GM21515 (cell line): Measurements from ENCODE around the gene TSC1.
"Not testable (repeated sequence)": the region's sequence is repeated elsewhere in the genome, so short reads cannot be mapped to it uniquely, and the experiment has no call there.

Experiments
- ATAC-seq: cut with Tn5 transposase; IDR thresholded peaks from one replicate; pipeline ENCODE4 v1.9.1; 2021; ENCODE audit not compliant: unreplicated experiment

TSC1 gene

DNA sequence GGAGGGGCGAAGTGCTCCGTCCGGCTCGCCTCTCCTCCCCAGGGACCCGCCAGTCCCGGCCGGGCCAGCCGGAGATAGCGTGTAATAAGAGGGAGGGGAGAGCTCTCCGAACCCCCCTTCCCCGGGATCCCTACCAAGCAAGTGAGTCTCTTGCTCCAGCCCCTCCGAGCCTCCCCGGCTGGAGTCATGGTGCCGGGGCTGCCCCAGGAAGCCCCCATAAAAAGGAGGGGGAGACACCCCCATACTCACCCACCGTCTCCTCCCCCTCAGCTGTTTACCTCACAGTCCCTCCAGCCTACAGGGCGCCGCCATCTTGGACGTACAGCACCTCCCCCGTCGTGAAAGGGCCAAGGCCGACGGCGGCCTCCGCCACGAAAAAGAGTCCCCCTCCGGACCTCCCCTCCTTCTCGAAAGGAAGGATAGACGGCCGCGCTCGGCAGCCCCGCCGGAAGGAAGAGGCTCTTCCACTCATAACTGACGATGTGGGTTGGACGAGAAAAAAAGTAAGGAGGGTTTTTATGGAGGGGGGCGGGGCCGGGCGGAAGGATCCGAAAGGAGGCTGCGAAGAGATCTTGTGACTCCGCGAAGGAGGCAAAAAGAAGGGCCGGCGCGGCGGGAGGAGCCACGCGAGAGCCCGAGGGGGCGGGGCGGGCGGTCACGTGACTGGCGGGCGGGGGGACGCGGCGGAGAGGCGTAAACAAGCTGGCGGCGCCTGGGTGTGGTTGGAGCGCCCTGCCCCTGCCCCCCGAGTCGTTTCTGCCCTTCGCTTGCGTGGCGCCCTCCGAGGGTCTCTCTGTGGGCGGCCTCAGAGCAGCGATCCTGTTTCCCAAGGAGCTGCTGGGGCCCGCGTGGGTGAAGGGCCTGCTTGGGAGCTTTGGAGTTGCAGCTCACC is at the start of gene TSC1:
TSS of gene TSC1 (minus strand) at position 323 of the 892 bp plus-strand sequence. CDS start 15,744 bp downstream, outside the sequence.
- ATAC-seq, result peak; percentile 68

DNA sequence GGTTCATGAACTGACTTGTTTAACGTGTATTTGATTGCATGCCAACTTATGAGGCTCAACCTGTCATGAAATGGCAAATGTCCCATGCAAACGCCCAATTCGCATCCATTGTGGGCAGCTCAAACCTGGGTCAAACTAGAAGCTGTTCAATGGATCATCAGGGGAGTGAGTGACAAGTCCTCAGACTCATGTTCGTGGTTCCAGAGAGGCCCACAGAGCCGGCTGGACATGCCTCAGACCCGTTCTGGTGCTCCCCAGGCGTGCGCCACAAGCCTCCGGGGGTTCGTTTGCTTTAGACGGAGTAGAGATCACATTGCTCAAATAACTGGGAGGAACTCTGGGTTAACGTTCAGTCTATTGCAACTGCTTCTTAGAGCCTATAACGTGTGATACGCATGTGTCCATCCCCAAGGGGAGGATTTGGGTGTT is 49.1 kb upstream of the TSC1 start:
- no peak for ATAC-seq

DNA sequence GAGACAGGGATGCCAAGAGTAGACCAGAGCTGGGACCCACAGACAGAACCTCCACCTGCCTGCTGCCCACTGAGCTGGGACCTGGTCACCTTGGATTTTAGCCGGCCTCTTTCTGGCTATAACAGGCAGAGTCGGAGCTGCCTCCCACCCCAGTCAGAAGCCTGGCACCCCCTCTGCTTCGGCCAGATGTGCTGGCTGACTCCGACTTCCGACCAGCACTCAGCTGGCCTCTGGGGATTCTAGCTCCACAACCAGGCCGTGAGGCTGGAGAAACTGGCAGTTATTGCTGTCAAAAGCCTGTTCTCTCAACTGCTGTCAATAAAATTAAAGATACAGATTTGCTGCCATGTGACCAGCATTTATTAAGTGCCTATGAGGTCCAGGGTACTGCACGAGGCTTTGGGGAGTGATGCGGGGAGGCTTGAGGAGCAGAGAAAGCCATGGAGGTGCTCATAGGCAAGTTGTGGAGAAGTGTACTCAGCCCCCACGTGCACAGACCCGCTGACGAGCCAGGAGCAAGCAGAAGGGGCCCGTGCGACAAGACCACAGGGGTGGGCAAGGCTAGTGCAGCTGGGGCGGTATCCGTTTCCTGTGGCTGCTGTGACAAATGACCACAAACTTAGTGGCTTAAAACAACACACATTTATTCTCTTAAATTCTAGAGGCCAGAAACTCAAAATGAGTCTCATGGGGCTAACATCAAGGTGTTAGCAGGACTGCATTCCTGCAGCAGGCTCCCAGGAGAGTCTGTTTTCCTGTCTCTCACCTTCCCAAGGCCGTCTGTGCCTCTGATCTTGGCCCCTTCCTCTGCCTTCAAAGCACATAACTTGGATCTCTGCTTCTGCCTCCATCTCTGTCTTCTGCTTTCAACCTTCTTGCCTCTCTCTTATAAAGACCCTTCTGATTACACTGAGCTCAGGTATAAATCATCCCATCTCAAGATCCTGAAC is 47.2 kb upstream of the TSC1 start:
- ATAC-seq, result no peak

DNA sequence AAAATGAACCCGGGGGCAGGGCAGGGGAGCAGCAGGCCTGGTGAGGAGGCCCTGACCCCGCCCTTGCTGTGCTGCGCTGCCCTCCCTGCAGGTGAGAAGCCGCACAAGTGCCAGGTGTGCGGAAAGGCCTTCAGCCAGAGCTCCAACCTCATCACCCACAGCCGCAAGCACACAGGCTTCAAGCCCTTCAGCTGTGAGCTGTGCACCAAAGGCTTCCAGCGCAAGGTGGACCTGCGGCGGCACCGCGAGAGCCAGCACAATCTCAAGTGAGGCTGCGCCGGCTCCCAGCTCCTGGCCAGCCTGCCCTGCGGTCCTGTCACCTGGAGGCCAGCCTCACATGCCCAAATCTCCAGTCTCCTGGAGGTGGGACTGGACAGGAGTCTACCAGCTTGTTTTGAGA is 46.4 kb upstream of the TSC1 start:
- ATAC-seq, result no peak

DNA sequence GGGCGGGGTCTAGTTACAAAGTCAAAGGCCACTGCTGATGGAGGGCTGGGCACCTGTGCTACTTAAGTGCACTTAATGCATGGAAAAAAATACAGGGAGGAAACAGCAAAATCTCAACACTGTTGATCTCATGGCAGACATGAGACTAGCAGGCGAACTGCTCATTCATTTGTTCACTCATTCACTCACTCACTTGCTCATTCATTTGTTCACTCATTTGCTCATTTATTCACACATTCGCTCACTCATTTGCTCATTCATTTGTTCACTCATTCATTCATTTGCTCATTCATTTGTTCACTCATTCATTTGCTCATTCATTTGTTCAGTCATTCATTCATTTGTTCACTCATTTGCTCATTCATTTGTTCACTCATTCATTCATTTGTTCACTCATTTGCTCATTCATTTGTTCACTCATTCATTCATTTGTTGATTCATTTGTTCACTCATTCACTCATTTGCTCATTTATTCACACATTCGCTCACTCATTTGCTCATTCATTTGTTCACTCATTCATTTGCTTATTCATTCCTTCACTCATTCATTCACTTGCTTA is 45.7 kb upstream of the TSC1 start:
- ATAC-seq, result not testable (repeated sequence)

DNA sequence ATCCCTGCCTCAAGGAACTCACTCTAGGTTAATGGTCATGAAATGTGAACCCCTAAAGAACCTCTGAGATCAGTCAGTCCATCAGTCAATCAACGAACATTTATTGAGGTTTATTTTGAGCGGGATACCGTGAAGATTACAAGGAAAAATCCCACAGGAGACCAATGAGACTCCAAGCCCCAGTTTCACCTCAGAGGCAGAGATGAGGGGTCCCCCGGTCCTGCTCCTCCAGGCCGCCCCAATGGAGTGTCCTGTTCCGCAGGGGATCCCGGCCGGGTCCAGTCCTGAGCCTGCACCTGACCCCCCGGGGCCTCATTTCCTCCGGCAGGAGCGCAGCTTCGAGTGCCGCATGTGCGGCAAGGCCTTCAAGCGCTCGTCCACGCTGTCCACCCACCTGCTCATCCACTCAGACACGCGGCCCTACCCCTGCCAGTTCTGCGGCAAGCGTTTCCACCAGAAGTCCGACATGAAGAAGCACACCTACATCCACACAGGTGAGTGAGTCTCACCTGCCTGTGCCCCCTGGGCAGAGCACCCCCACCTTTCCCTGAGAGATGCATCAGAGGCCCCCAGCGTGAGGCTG is 45.1 kb upstream of the TSC1 start:
- no peak for ATAC-seq

DNA sequence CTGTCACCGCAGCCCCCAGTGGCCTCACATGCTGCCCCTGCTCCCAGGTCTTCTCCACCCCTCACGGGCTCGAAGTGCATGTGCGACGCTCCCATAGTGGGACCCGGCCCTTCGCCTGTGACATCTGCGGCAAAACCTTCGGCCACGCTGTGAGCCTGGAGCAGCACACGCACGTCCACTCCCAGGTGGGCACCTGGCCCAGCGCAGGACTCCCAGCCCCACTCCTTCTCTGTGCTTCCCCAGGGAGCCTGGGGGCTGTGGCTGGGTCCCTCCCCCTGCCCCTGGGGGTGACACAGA is 44.5 kb upstream of the TSC1 start:
- no peak for ATAC-seq

DNA sequence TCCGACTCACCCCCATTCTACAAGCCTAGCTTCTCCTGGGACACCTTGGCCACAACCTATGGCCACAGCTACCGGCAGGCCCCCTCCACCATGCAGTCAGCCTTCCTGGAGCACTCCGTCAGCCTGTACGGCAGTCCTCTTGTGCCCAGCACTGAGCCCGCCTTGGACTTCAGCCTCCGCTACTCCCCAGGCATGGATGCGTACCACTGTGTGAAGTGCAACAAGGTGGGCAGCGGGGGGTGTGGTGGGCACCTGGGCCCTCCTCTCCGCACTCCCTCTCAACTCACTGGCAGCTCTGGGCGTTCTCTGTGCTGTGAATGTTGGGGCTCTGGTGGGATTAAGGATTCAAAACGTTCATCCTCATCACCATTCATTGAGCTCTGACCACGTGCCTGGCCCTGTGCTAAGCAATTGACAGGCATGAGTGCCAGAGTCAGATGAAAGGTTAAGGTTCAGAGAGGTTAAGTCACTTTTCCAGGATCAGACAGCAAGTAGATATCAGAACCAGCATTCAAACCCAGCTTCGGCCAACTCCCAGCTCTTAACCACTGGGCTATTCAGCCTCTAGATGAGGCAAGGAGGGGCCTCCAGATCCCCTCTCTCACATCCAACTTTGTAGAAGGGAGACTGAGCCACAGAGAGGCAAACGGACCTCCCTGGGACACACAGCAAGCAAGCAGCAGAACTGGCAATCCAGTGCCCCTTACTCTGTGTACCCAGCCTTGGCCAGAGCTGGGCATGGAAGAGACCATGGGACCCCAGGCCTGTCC is 44.0 kb upstream of the TSC1 start:
- no peak for ATAC-seq

DNA sequence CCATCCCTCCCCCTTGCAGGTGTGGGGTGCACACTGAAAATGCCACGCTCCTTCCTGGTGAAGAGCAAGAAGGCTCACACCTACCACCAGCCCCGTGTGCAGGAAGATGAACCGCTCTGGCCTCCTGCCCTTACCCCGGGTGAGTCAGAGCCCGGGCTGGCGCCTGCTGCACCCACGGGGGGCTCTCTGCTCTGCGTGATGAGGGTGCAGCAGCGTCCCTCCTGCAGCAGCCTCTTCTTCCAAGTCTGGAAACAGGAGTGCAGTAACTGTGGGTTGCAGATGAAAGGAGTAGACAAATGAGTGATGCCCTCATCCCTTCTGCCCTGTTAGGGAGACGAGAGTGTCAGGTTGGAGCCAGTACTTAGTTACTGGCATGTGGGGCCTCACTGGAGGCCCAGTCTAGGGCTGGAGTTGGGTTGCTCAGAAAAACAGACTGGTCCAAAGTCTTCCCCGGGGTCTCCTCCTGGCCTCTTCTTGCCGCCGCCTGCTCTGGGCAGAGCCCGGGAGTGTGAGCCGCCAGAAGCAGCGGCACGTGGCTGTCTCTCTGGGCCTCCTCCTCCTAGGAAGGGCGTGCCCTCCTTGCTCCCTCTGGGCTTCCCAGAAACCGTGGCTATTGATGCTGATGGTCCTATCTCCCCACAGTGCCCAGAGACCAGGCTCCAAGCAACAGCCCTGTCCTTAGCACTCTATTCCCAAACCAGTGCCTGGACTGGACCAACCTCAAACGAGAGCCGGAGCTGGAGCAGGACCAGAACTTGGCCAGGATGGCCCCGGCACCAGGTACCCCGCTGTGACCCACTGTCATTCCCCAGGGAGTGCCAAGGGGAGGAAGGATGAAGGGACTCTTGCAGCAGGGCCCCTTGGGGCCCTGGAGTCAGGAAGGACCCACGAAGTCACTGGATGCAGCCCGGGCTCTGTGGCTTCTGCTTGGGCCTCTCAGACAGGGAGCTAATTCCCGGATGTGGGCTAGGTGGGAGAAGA is 42.5 kb upstream of the TSC1 start:
- no peak for ATAC-seq

DNA sequence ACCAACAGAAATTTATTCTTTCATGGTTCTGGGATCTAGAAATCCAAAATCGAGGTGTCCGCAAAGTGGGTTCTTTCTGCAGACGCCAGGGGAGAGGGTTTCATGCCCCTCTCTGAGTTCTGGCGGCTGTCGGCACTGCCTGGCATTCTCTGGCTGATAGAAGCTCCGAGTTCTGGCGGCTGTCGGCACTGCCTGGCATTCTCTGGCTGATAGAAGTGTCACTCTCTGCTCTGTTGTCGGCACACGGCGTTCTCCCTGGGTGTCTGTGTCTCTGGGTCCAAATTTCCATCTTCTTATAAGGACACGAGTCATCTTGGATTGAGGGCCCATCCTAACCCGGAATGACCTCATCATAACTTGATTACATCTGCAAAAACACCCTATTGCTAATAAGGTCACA is 41.7 kb upstream of the TSC1 start:
- no peak for ATAC-seq

DNA sequence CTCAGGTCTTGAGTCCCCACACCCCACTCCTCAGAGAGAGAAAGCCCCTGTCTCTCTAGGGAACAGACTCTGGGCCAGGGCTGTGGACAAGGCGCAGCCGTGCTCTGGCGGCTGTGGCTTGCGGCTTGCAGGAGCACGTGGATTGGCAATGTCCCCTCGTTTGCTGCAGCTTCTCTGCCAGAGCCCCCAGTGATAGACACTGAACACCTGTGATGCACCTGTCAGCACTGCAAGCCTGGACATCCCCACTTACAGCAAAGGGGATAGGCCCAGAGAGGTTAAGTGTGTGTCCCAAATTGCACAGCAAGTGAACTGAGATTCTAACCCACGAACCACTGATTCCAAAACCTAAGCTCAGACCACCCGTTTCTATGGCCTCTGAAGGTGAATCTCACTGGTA is 41.1 kb upstream of the TSC1 start:
- no peak for ATAC-seq

DNA sequence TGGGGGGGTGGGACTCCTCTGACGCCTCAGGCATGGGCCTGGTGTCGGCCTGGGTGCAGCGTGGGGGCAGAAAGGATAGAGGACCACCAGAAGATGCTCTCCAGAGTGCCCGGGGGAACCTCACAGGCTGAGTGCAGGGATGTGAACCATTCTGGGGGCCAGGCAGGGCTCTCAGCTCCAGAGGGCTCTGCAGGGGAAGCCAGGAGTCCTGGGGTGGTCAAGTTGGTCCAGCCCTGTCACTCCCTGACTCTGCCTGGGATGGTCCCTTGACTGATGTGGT is 40.6 kb upstream of the TSC1 start:
- no peak for ATAC-seq

DNA sequence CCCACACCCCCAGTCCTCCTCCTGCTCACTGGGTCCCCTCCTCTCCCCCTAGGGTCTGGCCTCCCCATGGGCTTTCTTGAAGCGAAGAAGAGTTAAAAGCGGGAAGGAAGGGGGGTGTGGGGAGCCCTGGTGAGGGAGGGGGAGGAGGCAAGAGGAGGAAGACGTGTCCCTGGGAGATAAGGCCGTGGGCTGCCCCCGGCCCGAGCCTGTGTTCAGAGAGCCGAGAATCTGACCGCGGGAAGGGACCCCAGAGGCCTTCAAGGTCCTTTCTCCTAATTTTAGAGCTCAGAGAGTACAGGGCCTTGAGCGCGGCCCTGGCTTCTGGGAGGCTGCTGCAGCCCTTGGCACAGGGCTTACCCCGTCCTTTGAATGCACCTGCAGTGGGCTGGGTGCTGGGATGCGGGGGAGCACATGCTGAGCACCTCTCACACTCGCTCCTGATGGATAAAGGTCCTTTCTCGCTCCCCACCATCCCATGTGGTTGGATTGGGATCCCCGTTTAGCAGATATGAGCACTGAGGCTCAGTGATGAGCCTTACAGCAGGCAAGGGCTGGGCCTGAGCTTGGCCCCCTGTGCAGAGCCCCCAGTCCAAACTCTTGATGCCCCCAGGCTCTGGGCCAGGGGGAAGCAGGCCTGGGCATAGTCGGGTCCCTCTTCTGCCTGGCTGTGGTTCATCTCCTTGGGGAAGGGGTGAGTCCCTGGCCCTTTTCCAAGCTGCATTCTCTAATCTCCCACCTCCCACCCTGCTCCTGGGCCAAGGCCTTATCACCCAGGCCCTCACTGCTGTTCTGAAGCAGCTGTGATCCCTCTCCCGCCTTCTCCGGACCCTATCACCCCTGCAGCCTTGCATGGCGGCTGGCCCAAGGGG is 40.0 kb upstream of the TSC1 start:
- no peak for ATAC-seq

DNA sequence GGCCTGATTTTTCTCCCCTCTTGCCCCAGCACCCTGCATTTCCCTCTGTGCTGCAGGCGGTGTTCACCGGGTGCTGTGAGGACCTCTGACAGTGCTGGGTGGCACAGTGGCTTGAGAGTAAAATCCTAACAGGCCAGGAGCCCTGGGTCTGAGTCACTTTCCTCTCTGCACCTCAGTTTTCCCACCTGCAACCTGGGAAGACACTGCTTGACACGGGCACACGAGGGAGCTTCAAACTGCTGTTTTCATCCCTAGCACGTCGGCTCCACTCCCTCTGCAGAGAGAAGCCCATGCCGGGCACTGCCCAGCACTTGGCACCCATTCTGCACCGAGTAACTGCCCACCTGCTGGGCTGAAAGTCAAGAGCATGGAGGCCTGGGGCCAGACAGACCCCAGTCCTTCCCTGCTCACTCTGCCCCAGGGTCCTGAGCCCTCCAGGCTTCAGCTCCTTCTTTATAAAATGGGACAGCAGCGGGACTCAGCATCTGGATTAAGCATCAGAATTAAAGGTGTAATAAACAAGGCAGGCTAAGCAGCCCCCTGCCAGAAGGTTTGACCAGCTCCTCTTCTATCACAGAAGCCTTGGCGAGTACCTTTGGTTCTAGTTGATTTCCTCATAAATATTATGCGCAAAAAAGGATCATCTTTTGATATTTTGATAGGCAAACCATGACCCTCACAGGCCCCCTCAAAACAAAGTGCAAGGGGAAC is 39.2 kb upstream of the TSC1 start:
- no peak for ATAC-seq

DNA sequence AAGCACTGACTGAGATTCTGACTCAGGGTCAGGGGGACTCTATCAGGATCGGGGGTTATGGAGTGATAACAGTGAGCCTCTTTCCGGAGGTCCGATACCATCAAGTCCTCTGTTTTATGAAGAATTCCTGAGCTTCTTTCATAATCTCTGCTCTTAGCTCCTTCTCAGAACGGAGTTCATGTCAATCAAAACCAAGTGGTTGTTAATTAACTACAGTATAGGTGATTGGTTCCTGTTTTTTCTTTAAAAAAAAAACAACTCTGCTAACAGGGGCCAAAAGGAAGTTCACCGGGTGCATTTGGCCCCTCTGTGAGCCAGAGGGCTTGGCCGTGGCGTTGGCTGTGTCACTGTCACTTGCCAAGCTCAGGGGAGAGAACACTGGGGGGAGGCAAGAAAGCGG is 38.0 kb upstream of the TSC1 start:
- ATAC-seq, result no peak

DNA sequence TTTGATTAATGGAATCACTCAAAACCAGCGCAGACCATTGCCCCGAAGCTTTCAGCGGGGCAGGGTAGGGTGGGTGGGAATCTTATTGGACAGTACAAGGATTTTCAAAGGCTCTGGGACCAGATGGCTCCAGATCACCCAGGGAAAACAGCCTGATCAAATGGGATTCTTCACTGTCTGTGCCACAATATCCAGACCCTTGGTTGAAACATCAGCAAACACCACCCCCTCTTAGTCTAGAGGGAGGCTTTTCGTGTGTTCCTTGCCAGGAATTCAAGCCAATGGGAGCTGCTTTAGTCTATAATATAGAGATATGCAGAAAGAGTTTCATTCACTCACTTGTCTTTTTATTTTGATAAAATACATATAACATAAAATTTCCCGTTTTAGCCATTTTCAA is 35.7 kb upstream of the TSC1 start:
- ATAC-seq, result no peak

DNA sequence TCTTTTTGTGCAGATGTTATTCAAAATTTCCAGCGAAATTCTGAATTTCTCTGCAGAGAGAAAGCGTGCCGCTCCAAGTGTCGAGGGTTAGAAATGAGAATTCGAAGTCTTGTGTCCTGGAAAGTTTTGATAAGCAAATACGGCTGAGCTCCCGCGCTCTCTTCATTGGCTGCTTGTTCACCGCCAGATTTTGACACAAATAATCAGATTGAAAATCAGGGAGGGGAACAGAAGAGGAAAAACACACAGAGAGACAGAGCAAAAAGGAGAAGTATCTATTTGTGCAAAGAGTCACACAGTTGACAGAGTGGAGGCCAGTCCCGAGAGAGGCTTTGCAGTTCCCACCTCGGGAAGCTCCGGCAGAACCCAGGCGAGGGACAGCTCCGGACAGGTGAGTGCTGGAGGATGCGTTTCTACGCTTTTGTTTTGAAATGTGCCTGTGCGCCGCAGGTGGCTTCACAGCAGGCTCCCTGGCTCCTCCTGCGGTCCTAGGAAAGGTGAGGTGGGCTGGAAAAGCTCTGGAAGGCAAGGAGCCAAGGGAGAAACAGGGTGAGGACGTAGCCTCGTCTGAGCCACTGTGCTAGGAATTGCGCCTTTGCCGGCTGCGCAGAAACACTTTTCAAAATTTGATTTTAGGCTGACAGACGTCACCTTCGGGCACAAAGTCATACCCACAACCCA is 34.2 kb upstream of the TSC1 start, which contains the start of gene GFI1B:
TSS of gene GFI1B (plus strand) at position 244 of the 681 bp plus-strand sequence. CDS start 7,985 bp downstream, outside the sequence.
- no peak for ATAC-seq
